ENCODE measurements around the gene POLR3H. TPM values are rescaled to one million over a fixed set of nuclear protein-coding genes. Genes with fewer than 3 reads are reported as not detected.

The POLR3H gene
- total and polyA plus RNA-seq, 8 donors: 2.6 to 21.7 (median 12.4) TPM

- intact Hi-C loops (cut with DNase I; ENCODE audit: low total_unique reads): loop anchor here (5.0 kb wide), 1 partner anchor 129 kb away; no protein-coding TSS in a partner anchor
- H3K27ac ChIP-seq: peak overlapping the region; percentile 27 to 95 (median 89)
- TF ChIP-seq CTCF (IDR thresholded peaks at IDR 0.05) (no peak), EP300 (IDR thresholded peaks at IDR 0.05) (no peak), POLR2AphosphoS5 (IDR thresholded peaks at IDR 0.05) (no peak), POLR2A (IDR thresholded peaks at IDR 0.05) (no peak)
Observed at GRCh38 chr22:41526226-41526829, 17.9 kb downstream of the POLR3H start.

DNA sequence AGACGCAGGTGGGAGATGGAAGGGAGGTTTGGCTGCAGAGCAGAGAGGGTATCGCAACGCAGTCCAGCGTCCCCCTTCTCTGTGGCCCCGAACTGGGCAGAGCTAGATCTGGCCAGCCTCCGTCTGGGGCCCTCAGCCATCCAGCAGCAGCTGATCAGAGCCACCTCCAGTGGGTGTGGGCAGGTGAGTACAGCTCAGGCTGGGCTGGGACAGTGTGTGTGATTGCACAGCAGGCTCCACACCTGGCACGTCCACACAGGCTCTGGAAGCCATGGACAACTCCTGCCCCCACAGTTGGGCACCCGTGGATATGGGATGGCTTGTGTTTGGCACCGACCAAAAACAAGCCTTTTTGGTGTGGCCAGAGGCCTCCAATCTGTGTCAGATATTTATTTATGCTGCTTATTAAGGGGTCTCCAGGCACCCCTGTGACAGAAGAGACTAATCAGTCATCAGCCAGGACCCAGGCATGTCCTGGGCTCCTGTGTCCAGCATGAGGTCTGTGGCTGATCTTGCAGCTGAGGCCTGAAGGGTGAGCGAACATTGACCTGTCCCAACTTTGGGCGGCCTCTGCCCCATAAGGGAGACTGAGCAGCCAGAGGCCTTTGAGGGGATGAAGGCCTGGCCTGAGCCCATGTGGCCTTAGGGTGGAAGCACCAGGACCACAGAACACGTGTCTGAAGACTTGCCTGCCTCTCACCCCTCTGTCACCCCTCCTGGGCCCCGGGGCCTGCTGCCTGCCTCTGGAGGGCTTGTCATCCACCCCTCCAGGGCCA is 18.6 kb downstream of the POLR3H start:
- Histone ChIP-seq H3K27me3 (no peaks in the 10 kb centered on the region), H3K4me3 (peak overlapping the region in 1 of 4 donors; percentile 22), H3K9me3 (no peaks in the 10 kb centered on the region), H3K4me1 (peaks cover 41 to 52% (median 50%) of the 10 kb centered on the region in 4 donors), H3K27ac (peak overlapping the region; percentile 80 to 95 (median 89)), H3K36me3 (peaks cover 55 to 87% (median 79%) of the 10 kb centered on the region in 4 donors)
- TF ChIP-seq CTCF (IDR thresholded peaks at IDR 0.05): no peak
- TF ChIP-seq EP300 (IDR thresholded peaks at IDR 0.05): no peak
- TF ChIP-seq POLR2A (IDR thresholded peaks at IDR 0.05): no peak
- no peak for TF ChIP-seq POLR2AphosphoS5 (IDR thresholded peaks at IDR 0.05)
- 69 to 86% (median 77%) methylated on average over 9 to 13 of the region's 13 CpGs for WGBS, 5 donors
- intact Hi-C loops (cut with DNase I; ENCODE audit: low total_unique reads): loop anchor here (5.0 kb wide), 1 partner anchor 128 kb away; no protein-coding TSS in a partner anchor
- no peak for DNase-seq

More at GRCh38 chr22:41526226-41526829, 17.9 kb downstream of the POLR3H start:
- Histone ChIP-seq H3K27me3 (no peaks in the 10 kb centered on the region), H3K4me3 (no peak overlapping the region), H3K36me3 (peaks cover 62 to 94% (median 82%) of the 10 kb centered on the region in 4 donors), H3K4me1 (peaks cover 41 to 52% (median 50%) of the 10 kb centered on the region in 4 donors), H3K9me3 (no peaks in the 10 kb centered on the region)
- DNase-seq: no peak
- 54 to 71% (median 56%) methylated on average over 12 of the region's 12 CpGs for WGBS, 5 donors

DNA sequence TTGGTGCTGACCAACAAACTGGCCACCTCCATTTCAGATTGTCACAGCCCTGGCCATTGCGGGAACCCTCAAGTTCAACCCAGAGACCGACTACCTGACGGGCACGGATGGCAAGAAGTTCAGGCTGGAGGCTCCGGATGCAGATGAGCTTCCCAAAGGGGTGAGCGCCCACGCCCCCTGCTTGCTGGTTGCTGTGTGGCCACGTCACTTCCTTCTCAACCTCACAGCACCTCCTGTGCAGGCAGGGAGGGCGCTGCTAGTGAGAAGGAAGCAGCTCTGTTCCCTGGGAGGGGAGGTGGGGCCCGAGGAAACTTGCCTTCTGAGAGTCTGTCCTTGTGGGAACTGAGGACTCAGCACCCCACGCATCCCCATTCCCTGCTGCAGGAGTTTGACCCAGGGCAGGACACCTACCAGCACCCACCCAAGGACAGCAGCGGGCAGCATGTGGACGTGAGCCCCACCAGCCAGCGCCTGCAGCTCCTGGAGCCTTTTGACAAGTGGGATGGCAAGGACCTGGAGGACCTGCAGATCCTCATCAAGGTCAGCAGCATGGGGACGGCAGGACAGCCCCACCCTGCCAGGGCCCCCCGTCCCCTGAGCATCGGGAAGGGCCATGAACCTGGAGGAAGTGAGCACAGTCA is 19.3 kb downstream of the POLR3H start:
- no peaks in the 10 kb centered on the region for H3K9me3 ChIP-seq
- no peaks in the 10 kb centered on the region for H3K27me3 ChIP-seq
- TF ChIP-seq EP300 (IDR thresholded peaks at IDR 0.05) (no peak), POLR2A (IDR thresholded peaks at IDR 0.05) (no peak), POLR2AphosphoS5 (IDR thresholded peaks at IDR 0.05) (no peak), CTCF (IDR thresholded peaks at IDR 0.05) (no peak)
- WGBS, 5 donors: 50 to 61% (median 54%) methylated on average over 17 of the region's 17 CpGs
- peaks cover 53 to 87% (median 77%) of the 10 kb centered on the region in 4 donors for H3K36me3 ChIP-seq
- DNase-seq: peak; percentile 31 to 69
- peak overlapping the region in 1 of 4 donors; percentile 22 for H3K4me3 ChIP-seq
- H3K4me1 ChIP-seq: peaks cover 41 to 52% (median 50%) of the 10 kb centered on the region in 4 donors
- intact Hi-C loops (cut with DNase I; ENCODE audit: low total_unique reads): loop anchor here (5.0 kb wide), 1 partner anchor 128 kb away; no protein-coding TSS in a partner anchor
- H3K27ac ChIP-seq: peak overlapping the region; percentile 80 to 95 (median 89)

GRCh38 chr22:41524251-41524661 is 20.0 kb downstream of the POLR3H start:
- Histone ChIP-seq H3K36me3 (peaks cover 56 to 87% (median 77%) of the 10 kb centered on the region in 4 donors), H3K4me3 (peak overlapping the region in 1 of 4 donors; percentile 22), H3K27me3 (no peaks in the 10 kb centered on the region), H3K9me3 (no peaks in the 10 kb centered on the region), H3K27ac (peak overlapping the region; percentile 80 to 95 (median 89)), H3K4me1 (peaks cover 41 to 52% (median 50%) of the 10 kb centered on the region in 4 donors)
- peak; percentile 64 to 92 for DNase-seq
- intact Hi-C loops (cut with DNase I; ENCODE audit: low total_unique reads): no loop called here
- no peak for TF ChIP-seq EP300 (IDR thresholded peaks at IDR 0.05)
- TF ChIP-seq POLR2AphosphoS5 (IDR thresholded peaks at IDR 0.05): peak; percentile 29 to 77 (median 73)
- WGBS, 5 donors: 21 to 33% (median 27%) methylated on average over 12 to 13 of the region's 13 CpGs
